Chondrocyte (in vitro differentiated cells): ENCODE measurements around the gene TCF19. TPM values are rescaled to one million over a fixed set of nuclear protein-coding genes. Genes with fewer than 3 reads are reported as not detected.

Source experiments
- DNase-seq: peaks from one replicate; pipeline ENCODE4 v3.0.0; 2021; ENCODE audit warnings: mixed read lengths, low spot score
- H3K27ac Mint-ChIP-seq: one replicate; pipeline ENCODE4 v1.8.0; 2021; ENCODE audit warnings: mild to moderate bottlenecking, moderate library complexity, mixed read lengths; ENCODE audit not compliant: unreplicated experiment
- H3K27me3 Mint-ChIP-seq: 2 replicates; pipeline ENCODE4 v1.8.0; 2021; ENCODE audit warnings: low read depth, mixed read lengths
- H3K36me3 Mint-ChIP-seq: 2 replicates; pipeline ENCODE4 v1.8.0; 2021; ENCODE audit warnings: low read depth, mixed read lengths
- H3K4me1 Mint-ChIP-seq: 2 replicates; pipeline ENCODE4 v1.8.0; 2021; ENCODE audit warnings: low read depth, mild to moderate bottlenecking, mixed read lengths
- H3K4me3 Mint-ChIP-seq: one replicate; pipeline ENCODE4 v1.8.0; 2021; ENCODE audit warnings: mild to moderate bottlenecking, moderate library complexity, mixed read lengths; ENCODE audit not compliant: unreplicated experiment
- H3K9me3 Mint-ChIP-seq: 2 replicates; pipeline ENCODE4 v1.8.0; 2021; ENCODE audit warnings: low read depth, mixed read lengths
- CTCF ChIP-seq: fragments of 200-600 bp; sonication (generic); IDR thresholded peaks from 2 replicates; pipeline ENCODE4 v1.5.0; 2021; ENCODE audit warnings: antibody characterized with exemption, mild to moderate bottlenecking, moderate library complexity
- total RNA-seq: library from RNA; stranded (reverse); gene quantifications from 3 replicates; pipeline ENCODE4 v1.2.1, GENCODE V29; 2021

Gene TCF19
- total RNA-seq, 1 donor from 2014 or later, result 7.4 TPM

DNA sequence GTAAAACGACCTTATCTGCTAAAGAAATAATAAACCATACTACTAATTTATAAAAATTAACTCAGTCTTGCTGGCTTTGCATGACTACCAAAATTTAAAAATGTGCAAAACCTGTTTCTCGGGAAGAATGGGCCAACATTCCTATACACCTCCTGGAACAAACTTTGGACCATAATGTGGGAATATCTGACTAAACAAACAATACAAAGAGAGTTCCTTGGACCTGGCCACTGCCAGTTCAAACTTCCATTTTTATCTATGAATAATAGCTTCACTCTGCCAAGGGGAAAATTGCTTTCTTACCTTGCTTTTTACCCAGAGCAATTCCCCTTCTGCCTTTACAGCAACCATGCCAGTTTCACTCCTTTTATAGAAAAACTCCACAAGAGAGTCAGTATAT, 50.7 kb downstream of the TCF19 start:
- Mint-ChIP-seq H3K4me1 (peaks cover 3% of the 10 kb centered on the region), H3K36me3 (no peaks in the 10 kb centered on the region)

GRCh38 chr6:31210123-31210522, 51.7 kb downstream of the TCF19 start:
- TF ChIP-seq CTCF, result no peak
- Mint-ChIP-seq H3K9me3 (peaks cover 6% of the 10 kb centered on the region), H3K36me3 (no peaks in the 10 kb centered on the region), H3K27me3 (peaks cover 3% of the 10 kb centered on the region), H3K4me3 (no peak overlapping the region), H3K4me1 (no peaks in the 10 kb centered on the region), H3K27ac (no peak overlapping the region)
- no peak for DNase-seq

More for the DNA sequence above, 50.7 kb downstream of the TCF19 start:
- no peak for TF ChIP-seq CTCF
- H3K4me3 Mint-ChIP-seq, result no peak overlapping the region
- H3K27me3 Mint-ChIP-seq, result peaks cover 3% of the 10 kb centered on the region
- no peak overlapping the region for H3K27ac Mint-ChIP-seq
- no peaks in the 10 kb centered on the region for H3K9me3 Mint-ChIP-seq
- DNase-seq, result no peak

DNA sequence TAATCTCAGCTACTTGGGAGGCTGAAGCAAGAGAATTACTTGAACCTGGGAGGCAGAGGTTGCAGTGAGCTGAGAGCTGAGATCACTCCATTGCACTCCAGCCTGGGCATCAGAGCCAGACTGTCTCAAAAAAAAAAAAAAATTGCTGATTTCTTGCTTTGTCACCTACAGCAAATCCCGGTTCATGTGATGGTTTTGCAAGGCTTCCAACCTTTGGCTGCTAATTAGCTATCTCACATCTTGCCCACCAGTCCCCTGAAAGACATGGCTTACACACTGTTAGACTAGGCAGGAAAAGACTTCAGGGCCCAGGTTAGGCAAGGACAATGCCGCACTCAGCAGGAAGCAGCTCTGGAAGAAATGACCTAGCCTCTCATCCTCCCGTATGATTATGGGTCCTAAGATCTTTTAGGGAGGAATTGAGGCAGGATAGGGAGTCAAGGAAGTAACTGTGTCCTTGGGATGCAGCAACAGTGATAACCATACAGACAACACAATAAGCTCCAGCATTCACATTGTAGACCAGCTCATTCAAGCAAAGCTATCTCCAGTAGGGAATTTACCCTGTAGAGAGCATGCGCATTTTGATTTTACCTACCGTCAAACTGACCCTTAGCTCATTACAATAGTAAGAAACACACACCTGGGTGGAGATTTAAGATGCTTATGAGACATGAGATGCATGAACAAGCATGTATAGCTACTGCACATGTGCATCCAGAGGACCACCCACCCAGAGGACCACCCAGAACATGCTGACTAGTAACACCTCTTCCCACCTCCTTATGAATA, 52.5 kb downstream of the TCF19 start:
- Mint-ChIP-seq H3K27ac (no peak overlapping the region), H3K36me3 (no peaks in the 10 kb centered on the region), H3K9me3 (peaks cover 6% of the 10 kb centered on the region), H3K4me3 (no peak overlapping the region), H3K4me1 (no peaks in the 10 kb centered on the region), H3K27me3 (peaks cover 3% of the 10 kb centered on the region)
- no peak for TF ChIP-seq CTCF
- DNase-seq, result no peak

Other genes with a start within 250 kb of the TCF19 start
- 33.1 to 48.0 TPM (median 33.8 TPM) in 3 replicates for gene VARS2, start 244.4 kb upstream of the TCF19 start, total RNA-seq
- gene SFTA2, start 226.4 kb upstream of the TCF19 start, total RNA-seq, result not detected in 3 replicates
- 0.07 TPM in 1 of 3 replicates, not detected in the others for gene MUCL3, start 217.6 kb upstream of the TCF19 start, total RNA-seq
- not detected in 3 replicates for gene MUC21, start 174.9 kb upstream of the TCF19 start, total RNA-seq
- gene MUC22, start 148.1 kb upstream of the TCF19 start, total RNA-seq, result not detected in 3 replicates
- 0.37 TPM in 1 of 3 replicates, not detected in the others for gene C6orf15, start 46.0 kb upstream of the TCF19 start, total RNA-seq
- gene PSORS1C1, start 43.8 kb upstream of the TCF19 start, total RNA-seq, result 4.2 to 6.0 TPM (median 5.5 TPM) in 3 replicates
- 0.12 TPM in 1 of 3 replicates, not detected in the others for gene CDSN, start 38.1 kb upstream of the TCF19 start, total RNA-seq
- not detected in 3 replicates for gene PSORS1C2, start 19.5 kb upstream of the TCF19 start, total RNA-seq
- gene CCHCR1, start 787 bp upstream of the TCF19 start, total RNA-seq, result 11.2 to 18.3 TPM (median 13.4 TPM) in 3 replicates
- 1.2 to 1.6 TPM in 2 of 3 replicates, not detected in the other for gene POU5F1, start 12.1 kb downstream of the TCF19 start, total RNA-seq
- gene HLA-C, start 113.5 kb downstream of the TCF19 start, total RNA-seq, result 176 to 187 TPM (median 182 TPM) in 3 replicates
- 149 to 216 TPM (median 206 TPM) in 3 replicates for gene HLA-B, start 198.6 kb downstream of the TCF19 start, total RNA-seq
- 54.6 to 56.8 TPM (median 56.3 TPM) in 3 replicates for gene MICA, start 245.0 kb downstream of the TCF19 start, total RNA-seq